NCI-H345 treated with DMSO at 0.1 percent for 48 hours (cell line): ENCODE data around the gene AP5S1.
A peak's percentile ranks its signal among the peaks of the same experiment; 100 is the strongest.

Experiments used
- DNase-seq: peaks from one replicate; lab custom pipeline; 2025; ENCODE audit not compliant: unreplicated experiment; lab: John Stamatoyannopoulos, UW

AP5S1 gene

GRCh38 chr20:3820048-3820900 is at the start of gene AP5S1:
TSS of gene AP5S1 (plus strand) at chr20:3820547. CDS start at chr20:3822118, 1,571 bp downstream.
- peak; percentile 97 for DNase-seq

GRCh38 chr20:3771552-3772058 is 48.7 kb upstream of the AP5S1 start:
- no peak for DNase-seq

- no peak for DNase-seq
Measured at GRCh38 chr20:3775457-3776108, 44.8 kb upstream of the AP5S1 start.

GRCh38 chr20:3777381-3777715 is 43.0 kb upstream of the AP5S1 start:
- DNase-seq: no peak

GRCh38 chr20:3777716-3778629 is 42.4 kb upstream of the AP5S1 start:
- no peak for DNase-seq

DNA sequence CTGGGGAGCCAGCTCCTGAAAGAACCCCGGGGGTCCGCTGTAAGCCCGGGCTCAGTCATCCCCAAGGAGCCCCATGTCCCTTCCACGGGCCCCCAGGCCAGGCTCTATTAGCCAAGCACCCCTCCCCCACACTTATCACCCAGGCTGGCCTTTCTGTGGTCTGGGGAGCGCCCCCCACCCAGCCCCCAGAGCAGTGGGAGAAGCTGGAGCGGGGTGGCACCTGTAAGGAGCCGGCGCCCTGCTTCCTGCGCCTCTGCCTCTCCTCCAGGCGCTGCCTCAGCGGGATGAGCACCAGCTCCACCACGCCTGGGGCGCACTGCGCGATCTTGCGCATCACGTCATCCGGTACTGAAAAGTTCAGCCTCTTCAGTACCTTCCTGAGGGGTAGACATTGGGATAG is 41.4 kb upstream of the AP5S1 start:
- no peak for DNase-seq

DNA sequence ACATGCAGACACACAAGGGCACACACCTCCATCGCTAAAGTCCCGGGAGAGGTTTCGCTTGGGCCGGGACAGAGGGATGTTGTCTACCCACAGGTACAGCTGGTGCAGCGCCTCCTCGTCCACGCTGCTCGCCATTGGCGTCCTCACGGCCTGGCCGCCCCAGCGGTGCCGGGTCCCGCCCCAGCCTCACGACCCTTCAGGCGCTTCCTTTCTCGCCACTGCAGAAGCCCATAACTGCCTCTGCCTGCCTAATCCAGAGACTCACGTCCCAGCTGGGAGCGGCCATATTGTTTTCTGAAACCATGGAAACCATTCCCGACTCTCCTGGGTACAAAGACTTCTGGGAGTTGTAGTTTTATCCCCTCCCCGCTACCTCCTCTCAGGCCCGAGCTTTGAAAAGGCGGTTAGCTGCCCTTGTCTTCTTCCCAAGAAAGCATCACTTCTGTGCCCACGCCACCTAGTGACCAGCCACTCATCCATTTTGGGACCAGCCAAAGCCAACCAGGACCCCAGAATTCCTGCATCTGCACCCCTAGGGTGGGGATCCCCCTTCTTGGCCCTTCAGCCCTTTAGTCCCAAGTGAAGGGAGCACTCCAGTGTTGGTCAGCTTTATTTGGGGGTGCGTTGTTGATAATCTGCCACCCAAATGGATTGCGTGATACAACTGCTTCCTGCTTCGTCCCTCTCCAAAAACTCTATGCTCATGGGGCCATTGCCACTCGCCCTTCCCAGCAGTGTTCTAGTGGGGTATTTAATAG is 39.0 kb upstream of the AP5S1 start, which contains the start of gene SPEF1:
Gene SPEF1, minus strand, starts transcription at position 296 of the 758 bp plus-strand sequence. Its CDS starts 161 bp downstream, at position 135.
- peak; percentile 95 for DNase-seq

DNA sequence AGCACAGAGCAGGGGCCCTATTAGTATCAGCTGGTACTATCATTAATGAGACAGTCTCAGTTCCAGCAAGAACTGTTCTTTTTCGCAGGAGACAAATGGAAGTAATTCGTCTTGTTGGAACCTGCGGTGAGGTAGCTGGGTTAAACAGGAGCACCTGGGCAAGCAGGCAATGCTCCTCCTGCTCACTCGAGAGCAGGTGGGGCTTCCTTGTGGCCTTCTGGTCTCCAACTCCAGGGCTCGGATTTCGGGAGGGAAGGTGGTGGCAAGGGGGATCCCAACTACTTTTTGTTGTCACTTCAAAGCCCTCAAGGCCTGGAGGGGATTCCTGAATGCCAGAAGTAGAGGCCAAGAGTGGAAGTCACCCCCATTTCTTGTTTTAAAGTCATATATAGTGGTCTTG is 37.8 kb upstream of the AP5S1 start:
- no peak for DNase-seq

GRCh38 chr20:3783068-3783489 is 37.3 kb upstream of the AP5S1 start:
- DNase-seq: no peak

DNA sequence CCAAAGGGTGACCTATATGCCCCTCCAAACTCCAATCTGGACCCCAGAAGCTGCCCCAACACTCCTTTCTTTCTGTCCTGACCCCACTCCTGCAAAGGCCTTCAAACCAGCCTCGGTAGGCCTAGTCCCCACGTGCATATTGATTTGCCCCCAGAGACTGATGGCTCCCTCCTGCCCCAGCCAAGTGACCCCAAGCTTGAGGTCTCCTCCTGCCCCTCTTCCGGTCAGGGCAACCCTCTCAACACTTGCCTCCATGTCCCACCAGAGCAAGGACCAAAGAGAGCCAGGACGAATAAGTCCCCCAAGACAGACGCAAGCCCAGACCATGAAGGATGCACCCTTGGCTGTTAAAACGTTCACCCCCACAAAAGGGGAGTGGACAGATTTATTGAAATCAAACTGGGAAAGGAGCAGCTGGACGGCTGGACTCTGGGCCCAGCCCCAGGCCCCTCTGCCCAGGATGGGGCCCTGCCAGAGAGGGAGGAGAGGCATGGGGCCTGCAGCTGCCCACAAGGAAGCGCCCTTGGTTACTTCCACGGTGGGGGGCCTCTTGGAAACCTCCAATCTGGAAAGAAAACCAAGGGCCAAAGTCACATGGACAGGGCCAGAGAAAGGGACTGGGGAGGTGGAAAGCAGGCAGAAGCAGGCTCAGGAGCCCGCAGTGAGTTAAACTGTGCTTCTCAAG is 36.7 kb upstream of the AP5S1 start:
- no peak for DNase-seq

DNA sequence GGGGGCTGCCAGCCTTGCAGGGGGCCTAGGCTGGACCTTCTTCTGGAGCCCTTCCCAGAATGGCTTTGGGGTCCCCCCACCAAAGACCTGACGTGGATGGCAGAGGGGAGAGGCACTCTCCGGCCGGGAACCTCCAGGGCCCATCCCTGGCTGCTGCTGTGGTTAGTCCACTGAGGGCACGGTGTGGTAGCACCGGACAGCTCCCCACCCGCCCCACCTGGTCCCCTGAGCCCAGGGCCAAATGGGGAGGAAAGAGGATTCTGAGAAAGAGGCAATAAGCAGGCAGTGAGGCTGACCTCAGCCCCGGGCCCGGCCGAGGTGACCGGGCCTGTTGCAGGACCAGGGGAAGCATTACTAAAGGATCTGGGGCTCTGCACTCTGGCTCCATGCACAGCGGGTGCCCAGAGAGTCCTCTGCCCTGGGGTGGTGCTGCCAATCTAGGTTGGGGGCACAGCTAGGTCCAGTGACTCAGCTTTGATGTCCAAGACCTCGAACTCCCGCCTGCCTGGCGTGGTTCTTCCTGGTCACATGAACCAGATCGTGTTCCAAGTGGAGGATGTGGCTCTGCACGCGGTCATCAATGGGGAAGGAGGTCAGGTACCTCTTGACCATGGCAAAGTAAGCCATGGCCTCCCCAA is 36.0 kb upstream of the AP5S1 start:
- no peak for DNase-seq

DNA sequence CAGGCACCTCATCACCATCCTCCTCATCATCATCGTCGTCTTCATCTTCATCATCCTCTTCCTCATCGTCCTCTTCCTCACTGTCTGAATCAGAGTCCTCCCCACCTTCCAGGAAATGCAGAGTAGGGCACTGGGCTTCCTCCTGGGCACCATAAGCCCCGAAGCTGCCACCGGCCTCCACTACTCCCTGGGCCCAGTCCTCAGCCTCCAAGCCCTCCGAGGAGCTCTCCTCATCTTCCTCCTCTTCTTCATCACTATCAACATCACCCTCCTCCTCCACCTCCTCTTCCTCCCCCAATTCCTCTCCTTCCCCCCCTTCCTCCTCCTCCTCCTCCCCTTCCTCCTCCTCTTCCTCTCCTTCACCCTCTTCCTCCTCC is 35.5 kb upstream of the AP5S1 start:
- no peak for DNase-seq

GRCh38 chr20:3785240-3786125 is 34.9 kb upstream of the AP5S1 start:
- DNase-seq: no peak

- DNase-seq: no peak
Measured at GRCh38 chr20:3786126-3786484, 34.2 kb upstream of the AP5S1 start.

- peak; percentile 73 for DNase-seq
Measured at GRCh38 chr20:3786665-3787323, 33.6 kb upstream of the AP5S1 start, which contains the start of gene CENPB. TSS of gene CENPB (minus strand) at chr20:3786740. CDS start at chr20:3786483, 257 bp downstream.

DNA sequence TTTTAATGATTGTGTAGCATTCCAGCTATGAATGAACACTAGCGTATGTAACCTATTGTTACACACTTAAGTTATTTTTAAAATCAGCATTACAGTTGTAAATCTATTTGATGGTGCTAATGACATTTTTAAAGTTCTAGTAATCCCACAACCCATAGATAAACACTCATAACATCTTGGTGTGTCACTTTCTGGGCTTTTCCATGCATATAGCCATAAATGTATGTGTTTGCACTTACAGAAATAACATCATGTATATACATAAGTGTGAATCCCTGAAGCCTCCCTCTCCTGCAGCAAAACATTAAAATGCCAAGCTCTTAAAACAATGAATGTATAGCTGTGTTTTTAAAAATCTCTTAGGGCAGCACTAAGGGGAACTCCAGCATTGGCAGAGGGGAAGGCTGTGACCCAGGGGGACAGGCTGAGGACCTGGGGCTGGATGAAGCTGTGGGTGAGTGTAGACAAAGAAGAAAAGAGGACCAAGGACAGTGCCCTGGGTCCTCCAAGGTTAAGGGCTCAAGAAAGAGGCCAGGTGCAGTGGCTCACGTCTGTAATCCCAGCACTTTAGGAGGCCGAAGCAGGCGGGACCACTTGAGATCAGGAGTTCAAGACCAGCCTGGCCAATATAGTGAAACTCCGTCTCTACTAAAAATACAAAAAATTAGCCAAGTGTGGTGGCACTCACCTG is 32.9 kb upstream of the AP5S1 start:
- DNase-seq: no peak

DNA sequence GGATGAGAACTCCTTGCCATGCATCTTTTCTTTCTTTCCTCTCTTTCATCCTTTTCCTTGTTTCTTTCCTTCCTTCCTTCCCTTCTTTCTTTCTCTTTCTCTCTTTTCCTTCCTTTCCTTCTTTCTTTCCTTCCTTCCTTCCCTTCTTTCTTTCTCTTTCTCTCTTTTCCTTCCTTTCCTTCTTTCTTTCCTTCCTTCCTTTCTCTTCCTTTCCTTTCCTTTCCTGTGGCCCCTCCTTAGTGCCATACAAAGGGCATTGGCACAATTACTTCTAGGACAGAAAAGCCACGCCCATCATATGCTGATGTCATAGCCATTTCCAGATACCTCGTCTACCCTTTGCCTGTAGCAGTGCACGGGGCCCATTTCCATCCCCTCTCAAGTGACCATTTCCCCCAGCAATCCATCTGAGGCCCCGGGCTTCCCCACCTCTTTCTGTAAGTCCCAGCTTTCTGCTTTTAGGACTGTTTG is 31.6 kb upstream of the AP5S1 start:
- DNase-seq: no peak
